IgD-negative memory B cell (primary cell): Measurements from ENCODE around the gene PSMC2. TPM values are rescaled to one million over a fixed set of nuclear protein-coding genes. Genes with fewer than 3 reads are reported as not detected.
"Not testable (repeated sequence)": the region's sequence is repeated elsewhere in the genome, so short reads cannot be mapped to it uniquely, and the experiment has no call there.

Source experiments
- H3K27ac Mint-ChIP-seq, 3 donors: one replicate each; pipeline ENCODE4 v1.8.0; 2020 to 2022; ENCODE audit warnings: mild to moderate bottlenecking in 3 of 3, mixed read lengths in 3 of 3, moderate library complexity in 1 of 3
- H3K27me3 Mint-ChIP-seq: one replicate; pipeline ENCODE4 v1.8.0; 2021; ENCODE audit warnings: mixed read lengths
- H3K36me3 Mint-ChIP-seq: one replicate; pipeline ENCODE4 v1.8.0; 2020; ENCODE audit warnings: mild to moderate bottlenecking, mixed read lengths
- H3K4me1 Mint-ChIP-seq, 3 donors: one replicate each; pipeline ENCODE4 v1.8.0; 2020 to 2022; ENCODE audit warnings: mixed read lengths in 3 of 3, mild to moderate bottlenecking in 1 of 3
- H3K4me3 Mint-ChIP-seq, 4 donors: one replicate each; pipeline ENCODE4 v1.8.0; 2020 to 2022; ENCODE audit warnings: mild to moderate bottlenecking in 4 of 4, mixed read lengths in 4 of 4, moderate library complexity in 3 of 4
- H3K9me3 Mint-ChIP-seq, 3 donors: one replicate each; pipeline ENCODE4 v1.8.0; 2020 to 2021; ENCODE audit warnings: mixed read lengths in 3 of 3, mild to moderate bottlenecking in 1 of 3
- polyA plus RNA-seq: library from polyadenylated mRNA; unstranded; fragments of 300-500 nt; fragmentation: Illumina TruSeq; gene quantifications from one replicate; pipeline ENCODE4 v1.2.3, GENCODE V29; 2021

Gene PSMC2
- polyA plus RNA-seq, 1 donor from 2014 or later = 89.1 TPM

DNA sequence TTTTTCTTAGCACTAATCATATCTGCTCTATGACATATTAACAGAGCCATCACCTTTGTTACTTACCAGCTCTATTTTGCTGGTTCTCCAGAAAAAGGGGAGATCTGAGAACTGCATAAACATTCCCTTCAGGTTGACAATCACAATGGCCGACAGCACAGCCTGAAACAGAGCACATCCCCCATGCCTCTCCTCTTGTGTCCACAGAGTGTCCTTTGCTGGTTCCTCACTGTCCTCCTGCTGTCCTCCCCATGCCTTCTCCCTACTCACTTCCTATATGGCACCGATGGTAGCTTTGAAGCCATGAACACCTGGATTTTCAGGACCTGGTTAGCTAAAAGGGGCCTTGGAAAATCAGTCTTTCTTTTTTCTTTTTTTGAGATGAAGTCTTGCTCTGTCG is 41.8 kb downstream of the PSMC2 start:
- H3K4me1 Mint-ChIP-seq = no peaks in the 10 kb centered on the region
- H3K36me3 Mint-ChIP-seq = no peaks in the 10 kb centered on the region
- no peaks in the 10 kb centered on the region for H3K27me3 Mint-ChIP-seq
- no peak overlapping the region for H3K27ac Mint-ChIP-seq
- no peak overlapping the region for H3K4me3 Mint-ChIP-seq
- no peaks in the 10 kb centered on the region for H3K9me3 Mint-ChIP-seq

DNA sequence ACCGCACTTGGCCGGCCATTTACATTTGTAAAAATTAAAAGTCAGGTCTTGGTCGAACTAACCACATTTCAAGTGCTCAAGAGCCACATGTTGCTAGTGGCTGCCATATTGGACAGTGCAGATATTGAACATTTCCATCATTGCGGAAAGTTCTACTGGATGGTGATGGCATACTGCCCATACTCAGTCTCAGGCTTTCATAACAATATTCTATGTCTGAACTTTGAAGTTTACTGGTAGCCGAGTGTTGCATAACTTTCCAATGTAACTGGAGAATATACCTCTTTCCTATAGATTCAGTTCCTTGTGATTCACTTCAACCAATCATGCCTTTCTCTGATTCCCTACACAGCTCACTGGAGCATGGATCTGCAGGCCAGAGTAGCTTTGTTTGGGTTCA is 43.7 kb downstream of the PSMC2 start:
- Mint-ChIP-seq H3K27me3 (no peaks in the 10 kb centered on the region), H3K4me3 (no peak overlapping the region), H3K27ac (no peak overlapping the region), H3K9me3 (no peaks in the 10 kb centered on the region), H3K4me1 (no peaks in the 10 kb centered on the region), H3K36me3 (no peaks in the 10 kb centered on the region)

- H3K27me3 Mint-ChIP-seq = no peaks in the 10 kb centered on the region
- H3K36me3 Mint-ChIP-seq = no peaks in the 10 kb centered on the region
- H3K9me3 Mint-ChIP-seq = peaks cover 0 to 1% (median 0%) of the 10 kb centered on the region in 3 donors
- H3K27ac Mint-ChIP-seq = no peak overlapping the region
- no peak overlapping the region for H3K4me3 Mint-ChIP-seq
- H3K4me1 Mint-ChIP-seq = no peaks in the 10 kb centered on the region
Measured at GRCh38 chr7:103391976-103392375, 44.5 kb downstream of the PSMC2 start.

DNA sequence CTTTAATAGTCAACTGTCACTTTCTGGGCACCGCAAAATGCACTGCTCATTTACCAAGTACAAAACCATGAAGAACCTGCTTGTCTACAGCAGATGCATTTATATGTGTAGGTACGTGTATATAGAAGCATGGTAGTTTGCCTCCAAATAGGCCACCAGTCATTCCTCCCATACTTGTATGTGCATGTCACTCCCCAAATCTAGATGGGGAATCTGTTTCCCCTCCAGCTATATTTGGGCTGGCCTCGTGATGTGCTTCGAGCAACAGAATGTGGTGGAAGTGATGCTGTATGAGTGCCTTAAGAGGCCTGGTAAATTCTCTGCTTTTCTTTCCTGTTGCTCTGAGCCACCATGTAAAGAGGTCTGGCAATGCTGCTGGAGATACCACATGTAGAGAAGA is 47.1 kb downstream of the PSMC2 start:
- Mint-ChIP-seq H3K36me3 (no peaks in the 10 kb centered on the region), H3K27me3 (no peaks in the 10 kb centered on the region), H3K4me3 (no peak overlapping the region), H3K4me1 (no peaks in the 10 kb centered on the region), H3K27ac (no peak overlapping the region), H3K9me3 (peaks cover 0 to 1% (median 0%) of the 10 kb centered on the region in 3 donors)

DNA sequence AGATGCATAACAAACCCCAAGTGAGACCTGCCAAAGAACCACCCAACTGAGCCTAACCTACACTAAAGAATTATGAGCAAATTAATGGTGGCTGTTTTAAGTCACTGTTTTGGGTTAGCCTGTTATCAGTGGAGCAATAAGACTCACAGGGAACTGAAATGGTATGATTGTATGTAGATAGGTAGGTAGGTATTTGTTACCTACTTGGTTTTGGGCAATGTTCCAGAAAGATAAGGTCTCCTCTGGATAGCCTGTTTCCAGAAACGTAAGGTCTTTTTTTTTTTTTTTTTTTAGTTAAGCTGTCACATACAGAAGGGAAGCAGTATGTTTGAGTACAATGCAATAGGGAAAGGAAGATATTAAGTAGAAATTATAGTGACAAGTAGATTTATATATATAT is 47.6 kb downstream of the PSMC2 start:
- peaks cover under 1% of the 10 kb centered on the region for H3K27me3 Mint-ChIP-seq
- H3K4me1 Mint-ChIP-seq = no peaks in the 10 kb centered on the region
- no peak overlapping the region for H3K27ac Mint-ChIP-seq
- H3K36me3 Mint-ChIP-seq = no peaks in the 10 kb centered on the region
- no peak overlapping the region for H3K4me3 Mint-ChIP-seq
- H3K9me3 Mint-ChIP-seq = peaks cover 0 to 1% (median 0%) of the 10 kb centered on the region in 3 donors

DNA sequence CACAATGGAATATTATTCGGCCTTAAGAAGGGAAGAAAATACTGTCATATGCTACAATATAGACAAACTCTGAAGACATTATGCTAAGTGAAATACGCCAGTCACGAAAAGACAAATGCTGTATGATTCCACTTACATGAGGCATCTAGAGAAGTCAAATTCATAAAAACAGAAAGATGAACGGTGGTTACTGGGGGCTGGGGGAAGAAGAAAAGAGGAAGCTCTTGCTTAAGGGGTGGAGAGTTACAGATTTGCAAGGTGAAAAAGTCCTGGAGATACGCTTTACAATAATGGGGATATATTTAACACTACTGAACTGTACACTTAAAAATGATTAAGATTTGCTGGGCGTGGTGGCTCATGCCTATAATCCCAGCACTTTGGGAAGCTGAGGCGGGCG is 49.0 kb downstream of the PSMC2 start:
- no peak overlapping the region for H3K4me3 Mint-ChIP-seq
- H3K36me3 Mint-ChIP-seq = no peaks in the 10 kb centered on the region
- no peak overlapping the region for H3K27ac Mint-ChIP-seq
- no peaks in the 10 kb centered on the region for H3K4me1 Mint-ChIP-seq
- H3K9me3 Mint-ChIP-seq = peaks cover 0 to 6% (median 0%) of the 10 kb centered on the region in 3 donors
- H3K27me3 Mint-ChIP-seq = peaks cover 2% of the 10 kb centered on the region

- H3K4me3 Mint-ChIP-seq = no peak overlapping the region
- peaks cover 0 to 6% (median 0%) of the 10 kb centered on the region in 3 donors for H3K9me3 Mint-ChIP-seq
- no peaks in the 10 kb centered on the region for H3K4me1 Mint-ChIP-seq
- H3K36me3 Mint-ChIP-seq = no peaks in the 10 kb centered on the region
- peaks cover 2% of the 10 kb centered on the region for H3K27me3 Mint-ChIP-seq
- no peak overlapping the region for H3K27ac Mint-ChIP-seq
Measured at GRCh38 chr7:103398483-103399127, 51.2 kb downstream of the PSMC2 start.

GRCh38 chr7:103399687-103400086 is 52.2 kb downstream of the PSMC2 start:
- H3K4me1 Mint-ChIP-seq, H3K9me3 Mint-ChIP-seq, H3K4me3 Mint-ChIP-seq, H3K36me3 Mint-ChIP-seq, H3K27ac Mint-ChIP-seq, H3K27me3 Mint-ChIP-seq: not testable (repeated sequence)

DNA sequence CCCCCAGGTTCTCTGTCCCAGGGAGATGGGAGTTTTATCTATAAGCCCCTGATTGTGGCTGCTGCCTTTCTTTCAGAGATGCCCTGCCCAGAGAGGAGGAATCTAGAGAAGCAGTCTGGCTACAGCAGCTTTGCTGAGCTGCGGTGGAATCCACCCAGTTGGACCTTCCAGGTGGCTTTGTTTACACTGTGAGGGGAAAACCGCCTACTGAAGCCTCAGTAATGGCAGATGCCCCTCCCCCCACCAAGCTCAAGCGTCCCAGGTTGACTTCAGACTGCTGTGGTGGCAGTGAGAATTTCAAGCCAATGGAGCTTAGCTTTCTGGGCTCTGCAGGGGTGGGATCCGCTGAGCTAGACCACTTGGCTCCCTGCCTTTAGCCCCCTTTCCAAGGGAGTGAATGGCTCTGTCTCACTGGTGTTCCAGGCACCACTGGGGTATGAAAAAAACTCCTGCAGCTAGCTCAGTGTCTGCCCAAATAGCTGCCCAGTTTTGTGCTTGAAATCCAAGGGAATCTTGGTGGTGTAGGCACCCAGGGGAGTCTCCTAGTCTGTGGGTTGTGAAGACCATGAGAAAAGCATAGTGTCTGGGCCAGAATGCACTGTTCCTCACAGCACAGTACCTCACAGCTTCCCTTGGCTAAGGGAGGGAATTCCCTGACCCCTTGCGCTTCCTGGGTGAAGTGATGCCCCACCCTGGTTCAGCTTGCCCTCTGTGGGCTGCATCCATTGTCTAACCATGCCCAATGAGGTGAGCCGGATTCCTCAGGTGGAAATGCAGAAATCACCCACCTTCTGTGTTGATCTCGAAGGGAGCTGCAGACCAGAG is 58.6 kb downstream of the PSMC2 start:
- H3K36me3 Mint-ChIP-seq, H3K4me3 Mint-ChIP-seq, H3K9me3 Mint-ChIP-seq, H3K27me3 Mint-ChIP-seq, H3K4me1 Mint-ChIP-seq, H3K27ac Mint-ChIP-seq: not testable (repeated sequence)

- no peak overlapping the region for H3K4me3 Mint-ChIP-seq
- peaks cover 0 to 2% (median 0%) of the 10 kb centered on the region in 3 donors for H3K9me3 Mint-ChIP-seq
- H3K27ac Mint-ChIP-seq = no peak overlapping the region
- no peaks in the 10 kb centered on the region for H3K4me1 Mint-ChIP-seq
- H3K36me3 Mint-ChIP-seq = no peaks in the 10 kb centered on the region
- H3K27me3 Mint-ChIP-seq = peaks cover 6% of the 10 kb centered on the region
Measured at GRCh38 chr7:103412151-103412550, 64.7 kb downstream of the PSMC2 start.

DNA sequence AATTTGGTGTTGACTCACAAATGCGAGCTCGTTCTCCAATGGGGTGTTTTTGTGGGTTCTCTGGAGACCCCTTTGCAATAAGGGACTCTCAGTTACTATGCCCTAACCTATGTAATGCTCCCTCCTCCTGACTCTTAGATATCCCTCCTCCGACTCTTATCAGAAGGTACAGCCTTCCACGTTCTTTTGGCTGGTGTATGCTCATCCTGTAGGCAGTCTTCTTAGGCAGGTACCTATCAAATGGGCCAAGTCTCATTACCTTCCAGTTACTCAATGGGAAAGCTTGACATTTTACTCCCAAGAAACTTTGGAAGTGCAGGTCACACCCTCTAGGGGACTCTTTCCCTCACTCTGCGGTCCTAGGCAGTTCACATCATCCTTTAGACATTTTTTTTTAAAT is 66.0 kb downstream of the PSMC2 start:
- Mint-ChIP-seq H3K9me3 (peaks cover 0 to 2% (median 0%) of the 10 kb centered on the region in 3 donors), H3K4me1 (no peaks in the 10 kb centered on the region), H3K27me3 (peaks cover 9% of the 10 kb centered on the region), H3K36me3 (no peaks in the 10 kb centered on the region), H3K27ac (no peak overlapping the region), H3K4me3 (no peak overlapping the region)

DNA sequence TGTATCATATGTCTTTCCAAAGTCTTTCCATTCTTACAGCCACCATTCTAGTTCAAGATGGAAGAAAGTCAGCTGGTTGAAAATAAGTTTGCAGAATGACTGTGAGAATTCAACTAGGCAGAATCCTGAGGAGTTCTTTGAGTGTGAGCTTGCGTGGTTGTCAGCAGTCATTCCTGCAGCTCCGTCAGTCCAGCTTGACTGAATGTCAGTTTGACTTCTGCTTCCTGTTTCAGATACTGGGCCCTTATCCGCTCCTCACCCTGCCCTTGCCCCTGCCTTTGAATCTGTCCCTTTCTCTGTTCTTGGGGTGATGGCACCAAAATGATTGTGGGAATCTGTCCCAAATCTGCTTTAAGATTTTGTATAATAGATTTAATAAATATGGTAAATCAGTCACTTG is 70.8 kb downstream of the PSMC2 start:
- Mint-ChIP-seq H3K4me3 (no peak overlapping the region), H3K9me3 (peaks cover 0 to 2% (median 0%) of the 10 kb centered on the region in 3 donors), H3K36me3 (no peaks in the 10 kb centered on the region), H3K27ac (no peak overlapping the region), H3K4me1 (no peaks in the 10 kb centered on the region), H3K27me3 (peaks cover 6% of the 10 kb centered on the region)

Other genes with a start within 250 kb of the PSMC2 start
- gene NAPEPLD, start 198.5 kb upstream of the PSMC2 start, polyA plus RNA-seq = 8.0 TPM
- gene PMPCB, start 50.2 kb upstream of the PSMC2 start, polyA plus RNA-seq = 62.6 TPM
- 21.9 TPM for gene DNAJC2, start 2.9 kb upstream of the PSMC2 start, polyA plus RNA-seq
- not detected for gene SLC26A5, start 98.6 kb downstream of the PSMC2 start, polyA plus RNA-seq